Measurements from ENCODE around the gene EHD1. TPM values are rescaled to one million over a fixed set of nuclear protein-coding genes. Genes with fewer than 3 reads are reported as not detected.

EHD1 gene
- total and polyA plus RNA-seq, 9 of the 15 experiments (the other 6 are each of a cell fraction or from before 2014, with no cell fraction given): 0.46 to 65.0 (median 16.4) TPM

DNA sequence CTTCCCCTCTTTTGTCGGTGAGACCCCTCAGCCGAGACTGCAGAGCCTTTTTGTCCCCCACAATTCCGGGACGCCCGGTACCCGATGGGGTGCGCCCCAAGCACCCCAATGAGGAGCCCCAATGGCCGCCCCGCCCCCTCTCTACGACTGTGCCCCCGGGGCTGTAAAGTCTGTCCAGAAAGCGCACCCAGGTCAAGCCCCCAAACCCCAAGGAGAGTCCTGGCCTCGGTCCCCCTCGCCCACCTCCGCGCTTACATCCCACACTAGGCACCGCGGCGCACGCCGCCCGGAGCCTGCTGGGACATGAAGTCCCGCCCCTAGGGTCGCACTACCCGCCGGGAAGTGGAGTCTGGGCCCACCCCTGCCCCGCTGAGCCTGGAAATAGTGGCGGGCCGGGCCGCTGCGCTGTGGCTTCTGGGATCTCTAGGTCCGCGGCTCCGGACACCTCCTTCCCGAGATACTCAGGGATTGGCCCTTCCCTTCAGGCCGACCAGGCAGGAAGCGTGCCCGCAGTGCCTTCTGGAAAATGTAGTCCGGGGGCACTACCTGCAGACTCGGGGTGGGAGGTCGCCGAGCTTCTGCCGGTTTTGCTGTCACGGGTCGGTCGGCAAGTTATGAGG, 68.0 kb downstream of the EHD1 start, which contains the start of gene MEN1 (continued):
- TF ChIP-seq CCAR2 (IDR thresholded peaks at IDR 0.05; ENCODE audit: low read depth, low read length): no peak
- TF ChIP-seq ARID1B (IDR thresholded peaks at IDR 0.05): no peak
- TF ChIP-seq, protein P1, sequence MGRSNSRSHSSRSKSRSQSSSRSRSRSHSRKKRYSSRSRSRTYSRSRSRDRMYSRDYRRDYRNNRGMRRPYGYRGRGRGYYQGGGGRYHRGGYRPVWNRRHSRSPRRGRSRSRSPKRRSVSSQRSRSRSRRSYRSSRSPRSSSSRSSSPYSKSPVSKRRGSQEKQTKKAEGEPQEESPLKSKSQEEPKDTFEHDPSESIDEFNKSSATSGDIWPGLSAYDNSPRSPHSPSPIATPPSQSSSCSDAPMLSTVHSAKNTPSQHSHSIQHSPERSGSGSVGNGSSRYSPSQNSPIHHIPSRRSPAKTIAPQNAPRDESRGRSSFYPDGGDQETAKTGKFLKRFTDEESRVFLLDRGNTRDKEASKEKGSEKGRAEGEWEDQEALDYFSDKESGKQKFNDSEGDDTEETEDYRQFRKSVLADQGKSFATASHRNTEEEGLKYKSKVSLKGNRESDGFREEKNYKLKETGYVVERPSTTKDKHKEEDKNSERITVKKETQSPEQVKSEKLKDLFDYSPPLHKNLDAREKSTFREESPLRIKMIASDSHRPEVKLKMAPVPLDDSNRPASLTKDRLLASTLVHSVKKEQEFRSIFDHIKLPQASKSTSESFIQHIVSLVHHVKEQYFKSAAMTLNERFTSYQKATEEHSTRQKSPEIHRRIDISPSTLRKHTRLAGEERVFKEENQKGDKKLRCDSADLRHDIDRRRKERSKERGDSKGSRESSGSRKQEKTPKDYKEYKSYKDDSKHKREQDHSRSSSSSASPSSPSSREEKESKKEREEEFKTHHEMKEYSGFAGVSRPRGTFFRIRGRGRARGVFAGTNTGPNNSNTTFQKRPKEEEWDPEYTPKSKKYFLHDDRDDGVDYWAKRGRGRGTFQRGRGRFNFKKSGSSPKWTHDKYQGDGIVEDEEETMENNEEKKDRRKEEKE (IDR thresholded peaks at IDR 0.05; ENCODE audit: borderline replicate concordance in 1 of 2, control insufficient read depth in 1 of 2, low read depth in 2 of 2, low read length in 1 of 2): no peak
- TF ChIP-seq ZFP1 (CRISPR knock-in tag; IDR thresholded peaks at IDR 0.05): no peak
- TF ChIP-seq SETDB1 (IDR thresholded peaks at IDR 0.05; ENCODE audit: low read length): no peak
- TF ChIP-seq ZNF253 (CRISPR knock-in tag; conservative IDR thresholded peaks at IDR 0.05): no peak
- TF ChIP-seq SAFB (IDR thresholded peaks at IDR 0.05; ENCODE audit: borderline replicate concordance, low read depth, low read length): no peak
- no peak for TF ChIP-seq PTBP1 (IDR thresholded peaks at IDR 0.05; ENCODE audit: low read depth, low read length)
- TF ChIP-seq MED1 (CRISPR knock-in tag; IDR thresholded peaks at IDR 0.05; ENCODE audit: borderline replicate concordance): no peak
- TF ChIP-seq TAF9B (IDR thresholded peaks at IDR 0.05; ENCODE audit: partially characterized antibody): no peak
- TF ChIP-seq, protein P2, sequence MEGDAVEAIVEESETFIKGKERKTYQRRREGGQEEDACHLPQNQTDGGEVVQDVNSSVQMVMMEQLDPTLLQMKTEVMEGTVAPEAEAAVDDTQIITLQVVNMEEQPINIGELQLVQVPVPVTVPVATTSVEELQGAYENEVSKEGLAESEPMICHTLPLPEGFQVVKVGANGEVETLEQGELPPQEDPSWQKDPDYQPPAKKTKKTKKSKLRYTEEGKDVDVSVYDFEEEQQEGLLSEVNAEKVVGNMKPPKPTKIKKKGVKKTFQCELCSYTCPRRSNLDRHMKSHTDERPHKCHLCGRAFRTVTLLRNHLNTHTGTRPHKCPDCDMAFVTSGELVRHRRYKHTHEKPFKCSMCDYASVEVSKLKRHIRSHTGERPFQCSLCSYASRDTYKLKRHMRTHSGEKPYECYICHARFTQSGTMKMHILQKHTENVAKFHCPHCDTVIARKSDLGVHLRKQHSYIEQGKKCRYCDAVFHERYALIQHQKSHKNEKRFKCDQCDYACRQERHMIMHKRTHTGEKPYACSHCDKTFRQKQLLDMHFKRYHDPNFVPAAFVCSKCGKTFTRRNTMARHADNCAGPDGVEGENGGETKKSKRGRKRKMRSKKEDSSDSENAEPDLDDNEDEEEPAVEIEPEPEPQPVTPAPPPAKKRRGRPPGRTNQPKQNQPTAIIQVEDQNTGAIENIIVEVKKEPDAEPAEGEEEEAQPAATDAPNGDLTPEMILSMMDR (IDR thresholded peaks at IDR 0.05 in 2 of 3, conservative IDR thresholded peaks at IDR 0.05 in 1 of 3; ENCODE audit: insufficient read depth in 2 of 3, low read depth in 1 of 3, low read length in 3 of 3): no peak
- 0 out of 2 replicates have a peak, but pooled peaks have one; percentile 25 for TF ChIP-seq NR2C2 (CRISPR knock-in tag; IDR thresholded peaks at IDR 0.05)
- peak; percentile 94 for TF ChIP-seq NR2C2 (tag; IDR thresholded peaks at IDR 0.05)
- no peak for TF ChIP-seq GABPB2 (CRISPR knock-in tag; conservative IDR thresholded peaks at IDR 0.05)
- TF ChIP-seq ZNF589 (CRISPR knock-in tag; IDR thresholded peaks at IDR 0.05; ENCODE audit: low read depth): no peak
- no peak for TF ChIP-seq POLR2AphosphoS2 (IDR thresholded peaks at IDR 0.05; ENCODE audit: low read length)
- TF ChIP-seq TRIM24 (IDR thresholded peaks at IDR 0.05): no peak
- no peak for TF ChIP-seq ZNF507 (tag; conservative IDR thresholded peaks at IDR 0.05)
- no peak for TF ChIP-seq ZNF57 (CRISPR knock-in tag; IDR thresholded peaks at IDR 0.05)
- no peak for TF ChIP-seq RFX1 (IDR thresholded peaks at IDR 0.05)
- TF ChIP-seq TAF15 (IDR thresholded peaks at IDR 0.05; ENCODE audit: low read depth, low read length): no peak
- no peak for TF ChIP-seq OTX1 (CRISPR knock-in tag; IDR thresholded peaks at IDR 0.05)

All from K562 (cell line).